Activated T-helper 2 cell treated with anti-CD3 and anti-CD28 coated beads, Interferon-gamma antibody, Interleukin-2, Interleukin-4, amounts not matched to agents 10 μg/mL and 5 μg/mL and 100 μg/mL, durations not matched to agents 14 hours and 24 hours and 36 hours (primary cell): Measurements from ENCODE around the gene COL28A1. TPM values are rescaled to one million over a fixed set of nuclear protein-coding genes. Genes with fewer than 3 reads are reported as not detected.

Experiments used
- DNase-seq: peaks from one replicate; pipeline ENCODE4 v3.0.0; 2021; ENCODE audit warnings: low spot score
- H3K27ac Mint-ChIP-seq: one replicate; pipeline ENCODE4 v1.8.0; 2021; ENCODE audit warnings: mixed read lengths
- H3K27me3 Mint-ChIP-seq: one replicate; pipeline ENCODE4 v1.8.0; 2021; ENCODE audit warnings: low read depth, mixed read lengths
- H3K36me3 Mint-ChIP-seq: one replicate; pipeline ENCODE4 v1.8.0; 2021; ENCODE audit warnings: low read depth, mixed read lengths
- H3K4me1 Mint-ChIP-seq: one replicate; pipeline ENCODE4 v1.8.0; 2021; ENCODE audit warnings: low read depth, mixed read lengths
- H3K4me3 Mint-ChIP-seq: one replicate; pipeline ENCODE4 v1.8.0; 2021; ENCODE audit warnings: low read depth, mild to moderate bottlenecking, moderate library complexity, mixed read lengths
- H3K9me3 Mint-ChIP-seq: one replicate; pipeline ENCODE4 v1.8.0; 2021; ENCODE audit warnings: mixed read lengths
- intact Hi-C: fragments of 100-400 bp; cut with micrococcal nuclease; formaldehyde crosslinking; loops from one replicate; pipeline ENCODE4 v1.15.1; 2023
- total RNA-seq: library from RNA; stranded (reverse); gene quantifications from 2 replicates; pipeline ENCODE4 v1.2.3, GENCODE V29; 2022

COL28A1 gene
- total RNA-seq, 1 donor from 2014 or later, result 0.07 TPM

DNA sequence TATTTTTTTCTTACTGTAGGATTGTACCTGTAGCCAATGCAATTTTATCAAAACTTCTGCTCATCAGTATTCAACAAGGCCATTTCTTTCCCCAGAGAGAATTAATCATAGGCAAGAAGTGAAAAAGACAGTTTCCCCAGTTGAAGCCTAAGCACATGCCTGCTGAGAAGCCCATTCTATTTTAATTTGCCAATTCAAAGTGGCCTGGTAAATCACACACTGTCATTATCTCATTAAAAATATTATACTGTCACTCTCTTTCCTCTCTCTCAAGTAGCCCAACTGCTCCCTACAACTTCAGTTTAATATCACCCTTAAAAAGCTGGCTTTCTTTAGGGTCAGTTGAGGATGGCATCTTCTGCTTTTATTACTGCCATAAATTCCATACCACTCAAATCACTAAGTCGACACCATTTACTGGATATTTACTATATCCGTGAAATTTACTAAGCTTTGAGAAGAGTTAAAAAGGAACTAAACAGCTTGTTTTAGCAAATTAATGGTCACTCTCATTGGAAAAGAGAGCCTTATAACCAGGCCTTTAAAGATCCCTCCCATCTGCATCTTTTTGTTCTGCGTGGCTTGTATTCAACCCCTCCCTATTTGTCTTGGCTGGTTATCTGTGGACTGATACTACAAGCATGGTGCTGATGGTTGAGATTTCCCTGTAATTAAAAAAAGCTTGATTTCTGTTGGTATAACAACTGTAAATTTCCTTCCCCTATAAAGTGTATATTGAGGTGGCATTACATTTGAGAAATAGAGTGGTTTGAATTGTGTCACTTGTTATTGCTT lies 30.6 kb downstream of the COL28A1 start:
- no peak overlapping the region for H3K27ac Mint-ChIP-seq
- peaks cover 9% of the 10 kb centered on the region for H3K27me3 Mint-ChIP-seq
- H3K4me1 Mint-ChIP-seq, result no peaks in the 10 kb centered on the region
- DNase-seq, result no peak
- H3K36me3 Mint-ChIP-seq, result no peaks in the 10 kb centered on the region
- H3K4me3 Mint-ChIP-seq, result no peak overlapping the region
- H3K9me3 Mint-ChIP-seq, result no peaks in the 10 kb centered on the region
- intact Hi-C loops, result no loop called here

DNA sequence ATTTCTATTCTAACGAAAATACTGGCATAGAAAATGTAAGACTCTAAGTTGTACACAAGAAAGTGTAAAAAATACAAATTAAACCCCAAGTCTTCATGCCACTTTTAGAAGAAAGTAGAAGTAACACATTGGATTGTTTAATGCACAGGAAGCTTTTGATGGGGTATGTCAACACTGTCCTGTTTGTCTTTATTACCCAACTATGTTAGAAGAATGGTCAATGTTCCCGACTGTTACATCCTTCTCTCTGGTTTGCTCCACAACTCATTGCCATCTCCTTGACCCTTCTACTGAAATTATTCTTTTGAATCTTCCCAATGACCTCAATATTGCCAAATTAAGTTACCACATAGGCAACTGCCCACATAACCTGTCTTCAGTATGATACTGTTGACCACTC lies 35.8 kb downstream of the COL28A1 start:
- Mint-ChIP-seq H3K4me3 (no peak overlapping the region), H3K9me3 (no peaks in the 10 kb centered on the region), H3K4me1 (no peaks in the 10 kb centered on the region), H3K27ac (no peak overlapping the region), H3K36me3 (no peaks in the 10 kb centered on the region), H3K27me3 (peaks cover 6% of the 10 kb centered on the region)
- intact Hi-C loops, result no loop called here
- no peak for DNase-seq

DNA sequence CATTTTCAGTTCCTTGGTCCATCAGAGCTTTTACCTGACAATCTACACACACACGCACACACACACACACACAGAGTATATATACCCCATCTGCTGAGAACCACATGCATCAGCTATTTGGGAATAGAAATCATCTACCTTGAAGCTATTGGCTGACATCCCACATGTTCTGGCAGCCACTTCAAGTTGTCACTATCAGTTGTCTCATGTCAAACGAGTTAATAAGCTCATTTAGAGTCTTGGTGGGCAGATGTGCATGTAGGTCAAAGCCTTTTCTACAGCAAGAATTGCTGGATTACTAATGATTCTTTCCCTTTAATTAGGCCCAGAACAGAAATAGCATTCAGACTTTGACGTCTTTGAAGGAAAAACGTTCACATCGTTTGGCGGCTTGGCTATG lies 36.8 kb downstream of the COL28A1 start:
- no peaks in the 10 kb centered on the region for H3K36me3 Mint-ChIP-seq
- no peak overlapping the region for H3K4me3 Mint-ChIP-seq
- intact Hi-C loops, result no loop called here
- H3K27ac Mint-ChIP-seq, result no peak overlapping the region
- no peak for DNase-seq
- H3K9me3 Mint-ChIP-seq, result no peaks in the 10 kb centered on the region
- H3K4me1 Mint-ChIP-seq, result no peaks in the 10 kb centered on the region
- peaks cover 8% of the 10 kb centered on the region for H3K27me3 Mint-ChIP-seq

- peaks cover 8% of the 10 kb centered on the region for H3K27me3 Mint-ChIP-seq
- intact Hi-C loops, result no loop called here
- no peak for DNase-seq
- no peak overlapping the region for H3K27ac Mint-ChIP-seq
- H3K4me1 Mint-ChIP-seq, result no peaks in the 10 kb centered on the region
- no peaks in the 10 kb centered on the region for H3K9me3 Mint-ChIP-seq
- no peaks in the 10 kb centered on the region for H3K36me3 Mint-ChIP-seq
- H3K4me3 Mint-ChIP-seq, result no peak overlapping the region
Observed at GRCh38 chr7:7496311-7496710, 39.4 kb downstream of the COL28A1 start.

DNA sequence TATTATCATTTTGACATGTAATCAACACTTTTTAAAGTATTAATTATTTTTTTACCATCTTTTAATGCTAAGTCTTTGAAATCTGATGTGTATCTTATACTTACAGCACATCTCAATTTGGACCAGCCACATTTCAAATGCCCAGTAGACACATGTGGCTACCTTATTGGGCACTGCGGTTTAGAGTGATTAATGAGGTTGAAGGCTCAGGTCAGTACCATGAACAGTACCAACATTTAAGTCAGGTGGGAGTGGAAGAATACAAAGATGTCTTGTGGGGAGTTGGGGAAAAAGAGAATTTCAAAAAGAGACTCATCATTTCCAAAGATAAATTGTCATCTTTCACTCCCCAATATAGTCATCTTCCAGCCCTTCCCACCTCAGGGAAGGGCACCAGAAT lies 40.5 kb downstream of the COL28A1 start:
- Mint-ChIP-seq H3K9me3 (no peaks in the 10 kb centered on the region), H3K4me3 (no peak overlapping the region), H3K36me3 (no peaks in the 10 kb centered on the region), H3K4me1 (no peaks in the 10 kb centered on the region), H3K27me3 (peaks cover 7% of the 10 kb centered on the region), H3K27ac (no peak overlapping the region)
- intact Hi-C loops, result no loop called here
- DNase-seq, result no peak

- Mint-ChIP-seq H3K4me3 (no peak overlapping the region), H3K27ac (no peak overlapping the region), H3K4me1 (no peaks in the 10 kb centered on the region), H3K27me3 (peaks cover 5% of the 10 kb centered on the region), H3K9me3 (no peaks in the 10 kb centered on the region), H3K36me3 (no peaks in the 10 kb centered on the region)
- intact Hi-C loops, result no loop called here
- no peak for DNase-seq
Observed at GRCh38 chr7:7491044-7491443, 44.6 kb downstream of the COL28A1 start.

GRCh38 chr7:7490003-7490402 lies 45.7 kb downstream of the COL28A1 start:
- Mint-ChIP-seq H3K36me3 (no peaks in the 10 kb centered on the region), H3K9me3 (no peaks in the 10 kb centered on the region), H3K27ac (no peak overlapping the region), H3K4me1 (no peaks in the 10 kb centered on the region), H3K4me3 (no peak overlapping the region), H3K27me3 (peaks cover 4% of the 10 kb centered on the region)
- intact Hi-C loops, result no loop called here
- no peak for DNase-seq

DNA sequence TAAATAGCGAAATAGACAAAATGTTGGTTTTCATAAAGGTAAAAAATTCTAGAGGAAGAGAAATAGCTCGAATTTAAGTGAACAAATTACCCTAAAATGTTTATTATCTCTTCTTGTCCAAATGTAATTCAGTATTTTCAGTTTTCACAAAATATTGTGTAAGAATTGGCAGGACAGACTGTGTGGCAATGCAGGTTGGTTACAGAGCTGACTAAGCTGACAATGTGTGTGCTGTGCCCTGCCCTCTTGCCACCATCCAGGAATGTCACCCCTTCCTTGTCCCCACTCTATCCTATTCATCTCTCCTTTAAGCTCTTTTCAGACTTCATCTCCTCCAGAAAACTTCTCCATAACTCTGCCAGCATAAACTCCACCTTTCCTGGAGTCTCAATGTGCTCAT lies 46.1 kb downstream of the COL28A1 start:
- Mint-ChIP-seq H3K27ac (no peak overlapping the region), H3K4me1 (no peaks in the 10 kb centered on the region), H3K27me3 (peaks cover 2% of the 10 kb centered on the region), H3K36me3 (no peaks in the 10 kb centered on the region), H3K4me3 (no peak overlapping the region), H3K9me3 (no peaks in the 10 kb centered on the region)
- DNase-seq, result no peak
- intact Hi-C loops, result no loop called here

- no peak overlapping the region for H3K4me3 Mint-ChIP-seq
- peaks cover 1% of the 10 kb centered on the region for H3K27me3 Mint-ChIP-seq
- no peaks in the 10 kb centered on the region for H3K36me3 Mint-ChIP-seq
- no peaks in the 10 kb centered on the region for H3K4me1 Mint-ChIP-seq
- no peak for DNase-seq
- H3K9me3 Mint-ChIP-seq, result no peaks in the 10 kb centered on the region
- intact Hi-C loops, result no loop called here
- no peak overlapping the region for H3K27ac Mint-ChIP-seq
Observed at GRCh38 chr7:7486362-7486761, 49.3 kb downstream of the COL28A1 start.

GRCh38 chr7:7484072-7484471 lies 51.6 kb downstream of the COL28A1 start:
- intact Hi-C loops, result no loop called here
- H3K9me3 Mint-ChIP-seq, result no peaks in the 10 kb centered on the region
- H3K27ac Mint-ChIP-seq, result no peak overlapping the region
- no peaks in the 10 kb centered on the region for H3K4me1 Mint-ChIP-seq
- no peak overlapping the region for H3K4me3 Mint-ChIP-seq
- DNase-seq, result no peak
- H3K27me3 Mint-ChIP-seq, result peaks cover 6% of the 10 kb centered on the region
- H3K36me3 Mint-ChIP-seq, result no peaks in the 10 kb centered on the region

- H3K36me3 Mint-ChIP-seq, result no peaks in the 10 kb centered on the region
- no peak for DNase-seq
- no peak overlapping the region for H3K27ac Mint-ChIP-seq
- peaks cover 6% of the 10 kb centered on the region for H3K27me3 Mint-ChIP-seq
- intact Hi-C loops, result no loop called here
- no peaks in the 10 kb centered on the region for H3K4me1 Mint-ChIP-seq
- no peaks in the 10 kb centered on the region for H3K9me3 Mint-ChIP-seq
- H3K4me3 Mint-ChIP-seq, result no peak overlapping the region
Observed at GRCh38 chr7:7481802-7482201, 53.9 kb downstream of the COL28A1 start.

DNA sequence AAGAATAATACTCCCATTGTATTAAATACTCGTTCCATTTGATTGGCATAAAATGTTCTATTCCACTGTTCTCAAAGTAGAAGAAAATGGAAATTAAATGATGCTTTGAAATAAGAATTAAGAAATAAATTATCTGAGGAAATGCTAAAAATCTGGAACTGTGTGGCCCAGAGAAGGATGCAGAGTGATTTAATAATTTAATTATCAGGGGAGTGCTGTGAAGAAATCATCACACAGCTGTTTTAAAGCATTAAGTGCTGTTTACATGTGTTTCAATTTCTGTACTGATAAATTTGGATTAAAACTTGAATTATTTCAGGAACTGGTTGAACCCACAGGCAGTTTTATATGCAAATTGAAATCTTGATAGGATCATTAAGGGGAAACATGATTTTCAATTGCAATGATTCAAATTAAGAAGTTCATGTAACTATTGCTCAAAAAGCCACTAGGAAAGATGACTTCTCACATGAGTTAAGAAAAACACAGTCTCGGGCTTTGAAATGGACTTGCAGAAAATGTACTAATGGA lies 56.3 kb downstream of the COL28A1 start:
- Mint-ChIP-seq H3K9me3 (no peaks in the 10 kb centered on the region), H3K4me3 (no peak overlapping the region), H3K4me1 (no peaks in the 10 kb centered on the region), H3K27me3 (peaks cover 4% of the 10 kb centered on the region), H3K36me3 (no peaks in the 10 kb centered on the region), H3K27ac (no peak overlapping the region)
- intact Hi-C loops, result no loop called here
- no peak for DNase-seq

DNA sequence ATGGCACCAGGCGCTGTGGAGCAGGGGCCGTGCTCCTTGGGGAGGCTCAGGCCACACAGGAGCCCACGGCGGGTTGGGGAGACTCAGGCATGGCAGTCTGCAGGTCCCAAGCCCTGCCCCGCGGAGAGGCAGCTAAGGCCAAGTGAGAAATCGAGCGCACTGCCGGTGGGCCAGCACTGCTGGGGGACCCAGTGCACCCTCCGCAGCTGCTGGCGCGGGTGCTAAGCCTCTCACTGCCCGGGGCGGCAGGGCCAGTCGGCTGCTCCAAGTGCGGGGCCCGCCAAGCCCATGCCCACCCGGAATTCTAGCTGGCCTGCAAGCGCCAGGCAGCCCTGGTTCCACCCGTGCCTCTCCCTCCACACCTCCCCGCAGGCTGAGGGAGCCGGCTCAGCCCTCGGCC lies 57.1 kb downstream of the COL28A1 start:
- intact Hi-C loops, result no loop called here
- no peaks in the 10 kb centered on the region for H3K36me3 Mint-ChIP-seq
- H3K9me3 Mint-ChIP-seq, result no peaks in the 10 kb centered on the region
- no peak for DNase-seq
- H3K27me3 Mint-ChIP-seq, result peaks cover 4% of the 10 kb centered on the region
- H3K4me3 Mint-ChIP-seq, result no peak overlapping the region
- no peaks in the 10 kb centered on the region for H3K4me1 Mint-ChIP-seq
- H3K27ac Mint-ChIP-seq, result no peak overlapping the region
